ENCODE data around the gene C10orf53.

The C10orf53 gene

DNA sequence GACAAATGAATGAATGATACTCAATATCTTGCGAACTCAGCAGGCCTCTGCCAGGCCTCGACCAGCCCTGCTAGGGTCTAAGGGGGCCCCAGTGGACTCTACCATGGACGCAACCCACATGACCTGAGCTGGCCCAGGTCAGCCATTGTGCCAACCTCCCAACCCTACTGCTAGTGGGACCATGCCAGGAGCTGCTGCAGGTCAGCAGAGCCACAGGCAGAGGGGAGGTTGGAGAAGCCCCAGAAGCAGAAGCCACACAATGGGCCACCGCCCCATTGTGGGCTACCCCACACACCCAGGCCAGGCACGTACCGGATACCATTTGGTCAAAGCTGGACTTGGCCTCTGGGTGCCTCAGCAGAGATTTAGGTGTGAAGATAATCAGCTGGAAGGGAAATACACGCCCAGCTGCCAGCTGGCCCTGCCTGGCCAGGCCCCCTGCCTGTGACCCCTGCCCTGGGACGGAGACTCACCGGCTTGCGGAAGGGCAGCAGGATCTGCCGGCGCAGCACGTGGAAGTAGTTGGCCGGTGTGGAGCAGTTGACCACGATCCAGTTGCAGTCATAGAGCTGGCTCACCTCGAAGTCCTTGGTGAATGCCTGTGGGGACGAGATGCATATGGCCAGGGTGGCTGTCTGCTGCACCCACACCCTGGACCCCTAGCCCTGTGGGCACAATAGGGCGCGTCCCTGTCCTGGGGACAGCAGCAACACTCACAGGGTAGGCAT, 58.2 kb downstream of the C10orf53 start:
- no peak for DNase-seq (ENCODE audit: low spot score)

DNA sequence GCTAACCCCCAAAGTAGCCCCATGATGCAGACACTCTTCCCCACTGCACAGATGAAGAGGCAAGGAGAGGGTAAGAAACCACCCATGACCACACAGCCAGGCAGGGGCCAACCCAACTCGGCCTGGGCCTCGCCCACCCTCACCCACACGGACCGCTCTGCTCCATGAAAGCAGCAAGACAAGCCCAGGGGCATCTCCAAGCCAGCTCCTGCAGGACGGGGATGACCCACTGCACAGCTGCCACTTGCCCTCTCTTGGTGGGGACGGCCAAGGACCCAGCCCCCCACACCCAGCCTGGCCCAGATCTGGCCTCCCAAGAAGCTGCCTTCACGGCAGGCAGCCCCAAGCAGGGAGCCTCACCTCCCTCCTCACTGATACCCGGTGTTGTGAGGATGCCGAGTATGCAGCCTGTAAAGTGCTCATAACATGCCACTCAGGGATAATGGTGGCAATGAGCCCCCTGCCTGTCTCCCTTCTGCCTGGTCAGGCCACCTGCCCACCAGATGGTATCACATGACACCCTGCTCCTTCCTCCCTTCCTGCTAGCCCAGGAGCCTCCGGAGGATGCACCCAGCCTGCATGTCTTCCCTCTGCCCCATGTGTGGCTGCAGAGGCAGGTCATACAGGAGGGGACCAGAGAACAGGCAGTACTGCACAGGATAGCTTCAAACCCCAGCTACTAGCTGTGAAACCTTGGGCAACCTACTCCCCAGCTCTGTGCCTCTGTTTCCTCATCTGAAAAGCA, 59.3 kb downstream of the C10orf53 start:
- DNase-seq (ENCODE audit: low spot score) = no peak

DNA sequence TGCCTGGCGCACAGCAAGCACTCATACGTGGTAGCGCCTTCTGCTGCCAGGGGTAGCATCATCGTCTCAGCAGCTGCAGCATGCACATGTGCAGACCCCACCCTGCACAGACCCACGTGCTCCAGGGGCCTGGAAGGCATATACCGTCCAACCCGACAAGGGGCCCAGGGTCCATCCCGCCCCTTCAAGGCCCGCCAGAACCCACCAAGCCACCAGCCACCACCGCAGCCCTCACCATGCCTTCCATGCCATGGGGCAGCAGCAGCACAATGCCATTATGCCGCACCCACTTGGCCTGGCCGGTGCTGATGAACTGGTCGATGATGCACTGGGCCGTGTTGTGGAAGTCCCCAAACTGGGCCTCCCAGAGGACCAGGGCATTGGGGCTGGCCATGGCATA, 60.0 kb downstream of the C10orf53 start:
- DNase-seq (ENCODE audit: low spot score) = no peak

DNA sequence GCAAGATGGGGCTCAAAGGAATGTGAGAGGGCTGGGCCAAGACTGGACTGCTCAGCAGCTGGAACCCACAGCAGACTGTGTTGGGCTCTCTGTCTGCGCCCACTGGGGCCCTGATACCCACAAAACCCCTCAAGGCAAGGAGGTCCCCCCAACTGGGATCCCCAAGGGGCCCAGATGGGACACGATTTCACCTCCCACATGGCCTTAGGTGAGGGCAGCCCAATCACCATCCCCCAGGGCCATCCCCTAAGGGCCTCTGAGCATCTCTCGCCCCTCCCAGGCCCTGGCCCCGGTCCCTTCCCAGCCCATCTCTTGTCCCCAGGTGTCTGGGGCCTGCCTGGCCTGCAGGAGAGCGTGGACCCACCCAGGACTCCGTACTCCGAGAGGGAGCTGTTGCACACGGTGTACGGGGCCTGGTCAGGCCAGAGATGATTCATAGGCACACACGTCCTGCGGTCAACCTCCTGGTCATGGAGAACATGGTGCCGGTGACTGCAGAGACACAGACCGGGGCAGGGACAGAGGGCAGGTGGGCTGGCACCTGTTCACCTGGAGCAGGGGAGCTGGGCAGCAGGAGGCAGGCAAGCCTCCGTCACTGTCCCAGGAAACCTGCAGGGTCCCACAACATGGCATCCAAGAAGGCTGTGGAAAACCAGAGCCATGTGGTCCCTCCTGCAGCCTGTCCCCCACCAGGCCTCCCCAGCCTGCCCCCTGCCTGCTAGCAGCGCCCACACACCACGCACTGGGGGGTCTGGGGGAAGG, 61.1 kb downstream of the C10orf53 start:
- no peak for DNase-seq (ENCODE audit: low spot score)

DNA sequence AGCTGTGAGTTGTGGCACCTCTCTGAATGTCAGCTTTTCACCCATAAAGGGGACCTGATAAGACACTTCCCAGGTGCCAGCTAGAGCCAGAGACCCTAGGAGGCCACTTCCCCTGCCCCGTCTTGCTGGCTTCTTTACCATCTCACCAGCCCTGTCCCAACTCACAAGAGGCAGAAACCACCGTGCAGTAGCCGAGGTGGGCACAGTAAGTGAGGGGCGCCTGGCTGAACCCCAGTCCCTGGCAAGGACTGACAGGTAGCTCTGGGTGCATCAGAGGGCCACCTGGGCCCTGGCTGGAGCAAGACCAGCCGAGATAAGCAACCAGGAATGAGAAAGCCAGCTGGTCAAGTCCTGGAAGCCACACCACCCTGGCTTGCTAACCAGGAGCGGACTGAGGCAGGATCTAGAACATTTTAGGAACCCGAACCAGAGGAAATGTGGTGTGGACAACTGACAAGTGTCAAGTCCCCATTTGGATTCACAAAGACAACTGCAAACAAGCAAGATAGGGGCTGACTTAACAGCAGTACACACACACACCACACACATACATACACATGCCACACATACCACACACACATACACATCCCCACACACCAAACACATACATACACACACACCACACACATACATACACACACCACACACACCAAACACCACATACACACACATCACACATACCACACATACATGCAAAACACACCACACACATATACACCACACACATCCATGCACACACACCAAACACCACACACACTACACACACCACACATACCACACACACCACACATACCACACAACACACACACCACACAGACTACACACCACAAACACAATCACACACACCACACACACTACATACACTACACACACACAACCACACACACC, 61.9 kb downstream of the C10orf53 start:
- DNase-seq (ENCODE audit: low spot score) = no peak

DNA sequence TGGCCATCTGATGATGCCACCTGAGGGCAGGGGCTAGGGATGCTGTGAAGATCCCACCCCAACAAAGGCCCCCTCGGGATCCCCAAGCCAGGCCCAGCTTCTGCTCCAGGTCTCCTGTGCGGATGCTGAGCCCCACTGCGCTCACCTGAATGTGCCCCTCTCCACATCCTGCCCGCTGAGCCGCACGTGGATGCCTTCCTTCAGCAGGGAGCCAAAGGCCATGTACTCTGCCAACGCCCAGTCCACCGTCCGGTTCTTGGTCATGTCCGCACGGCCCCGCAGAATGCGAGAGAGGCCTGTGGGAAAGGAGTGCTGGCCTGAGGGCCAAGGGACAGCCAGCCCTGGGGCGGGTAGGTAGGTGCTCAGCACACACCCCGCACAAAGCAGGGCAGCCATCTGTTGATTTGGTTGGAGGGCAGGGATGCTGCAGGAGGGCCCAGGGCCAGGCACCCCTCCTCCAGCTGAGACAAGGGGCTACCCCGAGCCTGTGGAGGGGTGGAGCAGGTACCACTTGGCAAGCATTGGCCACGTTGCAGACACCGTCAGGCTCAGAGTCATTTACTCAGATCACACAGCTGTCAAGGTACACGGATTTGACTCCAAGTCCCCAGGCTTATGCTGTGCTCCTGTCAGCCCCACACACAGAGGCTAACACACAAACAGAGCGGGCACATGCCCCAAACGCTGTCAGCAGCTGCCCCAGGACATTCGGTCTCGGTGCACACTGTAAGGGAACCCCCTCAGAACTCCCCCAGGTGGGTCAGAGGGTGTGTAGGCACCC, 63.4 kb downstream of the C10orf53 start:
- DNase-seq (ENCODE audit: low spot score) = no peak

DNA sequence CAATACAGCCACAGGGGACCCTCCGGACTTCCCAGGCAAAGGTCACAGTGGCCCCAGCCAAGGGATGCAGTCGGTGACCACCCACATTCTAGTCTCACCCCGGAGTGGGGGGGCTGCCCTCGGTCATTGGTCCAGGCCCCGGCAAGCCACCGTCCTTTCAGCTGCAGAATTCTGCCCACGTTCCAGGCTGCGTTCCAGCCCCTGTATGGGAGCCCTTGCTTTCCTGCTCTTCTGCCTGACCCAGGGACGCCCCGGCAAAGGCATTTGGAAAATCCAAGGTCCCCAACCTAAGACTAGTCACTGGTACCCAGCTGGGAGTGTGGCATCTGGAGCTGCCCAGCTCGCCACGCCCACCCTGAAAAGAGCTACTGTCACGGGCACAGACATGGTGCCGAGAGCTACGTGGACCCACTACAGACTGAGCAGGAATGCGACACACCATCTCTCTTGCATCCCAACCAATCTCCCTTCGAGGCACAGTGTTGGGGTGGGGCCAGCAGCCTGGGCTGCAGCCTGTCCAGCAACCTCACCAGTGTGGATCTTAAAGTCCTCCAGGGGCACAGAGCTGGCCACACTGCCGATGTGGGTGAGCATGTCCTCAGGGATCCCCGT, 64.1 kb downstream of the C10orf53 start:
- no peak for DNase-seq (ENCODE audit: low spot score)

DNA sequence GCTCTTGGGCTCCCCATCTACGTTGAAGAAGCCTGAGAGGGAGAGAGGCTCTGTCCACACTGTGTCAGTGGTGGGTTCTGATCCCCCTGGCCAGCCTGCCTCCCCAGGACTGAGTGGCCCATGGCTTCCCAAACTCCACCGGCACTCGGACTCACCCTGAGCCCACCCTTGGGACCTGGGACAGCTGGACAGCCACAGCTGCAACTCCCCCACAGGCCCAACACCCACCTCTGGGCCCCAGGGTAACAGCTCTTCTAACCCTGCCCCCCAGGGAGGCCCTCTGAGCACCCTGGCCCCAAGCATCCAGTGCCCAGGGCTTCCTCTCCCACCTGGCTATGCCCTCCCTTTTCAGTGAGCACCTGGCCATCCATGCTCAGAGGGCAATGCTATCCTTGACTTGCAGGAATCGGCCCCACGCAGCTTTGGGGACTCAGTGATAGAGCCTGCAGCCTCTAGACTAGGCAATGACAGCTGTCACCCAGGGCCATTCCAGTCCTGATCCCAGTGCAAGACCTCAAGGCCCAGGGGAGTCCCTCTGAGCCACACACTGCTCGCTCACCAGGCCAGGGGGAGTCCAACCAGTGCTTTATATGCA, 64.7 kb downstream of the C10orf53 start:
- no peak for DNase-seq (ENCODE audit: low spot score)

DNA sequence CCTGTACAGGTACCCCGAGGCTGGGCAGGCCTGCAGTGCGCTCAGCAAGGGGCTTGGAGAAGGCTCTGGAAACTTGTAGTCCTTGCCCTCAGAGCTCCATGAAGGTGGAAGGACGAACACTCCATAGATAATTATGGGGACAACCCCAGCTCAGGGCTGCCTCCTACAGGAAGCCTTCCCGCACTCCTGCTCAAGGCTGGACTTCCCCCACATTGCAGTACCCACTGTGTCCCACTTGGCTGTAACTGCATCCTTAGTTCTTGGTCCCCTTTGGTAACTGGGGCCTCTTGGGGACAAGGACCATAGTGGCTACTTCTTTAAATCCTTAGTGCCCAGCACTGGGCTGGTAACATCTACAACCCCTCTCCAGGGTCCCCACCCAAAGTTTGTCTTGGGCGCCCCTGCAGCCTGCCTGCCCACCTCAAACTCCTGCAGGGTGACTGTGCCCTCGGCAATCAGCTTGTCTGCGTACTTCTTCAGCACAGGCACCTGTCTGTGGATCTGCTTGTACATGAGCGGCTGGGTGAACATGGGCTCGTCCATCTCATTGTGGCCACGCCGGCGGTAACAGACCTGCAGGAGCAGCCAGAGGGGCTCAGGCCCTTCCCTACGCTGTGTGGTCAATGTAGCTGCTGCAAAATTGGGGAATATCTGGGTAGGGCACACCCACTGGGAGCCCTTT, 65.6 kb downstream of the C10orf53 start:
- DNase-seq (ENCODE audit: low spot score) = no peak

DNA sequence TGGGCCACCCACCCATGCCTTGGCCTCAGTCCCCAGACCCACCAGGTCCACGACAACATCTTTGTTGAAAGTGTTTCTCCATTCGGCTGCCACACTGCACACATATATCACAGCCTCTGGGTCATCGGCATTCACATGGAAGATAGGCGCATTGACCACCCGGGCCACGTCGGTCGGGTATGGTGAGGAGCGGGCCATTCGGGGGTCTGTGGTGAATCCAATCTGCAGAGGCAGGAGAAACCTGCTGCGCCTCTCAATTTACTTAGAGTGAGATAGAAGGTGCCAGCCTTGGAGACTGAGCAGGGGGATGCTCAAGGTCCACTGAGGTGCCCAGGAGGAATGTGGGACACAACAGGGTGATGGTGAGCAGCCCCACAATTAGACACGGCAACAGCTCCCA, 66.3 kb downstream of the C10orf53 start:
- no peak for DNase-seq (ENCODE audit: low spot score)

DNA sequence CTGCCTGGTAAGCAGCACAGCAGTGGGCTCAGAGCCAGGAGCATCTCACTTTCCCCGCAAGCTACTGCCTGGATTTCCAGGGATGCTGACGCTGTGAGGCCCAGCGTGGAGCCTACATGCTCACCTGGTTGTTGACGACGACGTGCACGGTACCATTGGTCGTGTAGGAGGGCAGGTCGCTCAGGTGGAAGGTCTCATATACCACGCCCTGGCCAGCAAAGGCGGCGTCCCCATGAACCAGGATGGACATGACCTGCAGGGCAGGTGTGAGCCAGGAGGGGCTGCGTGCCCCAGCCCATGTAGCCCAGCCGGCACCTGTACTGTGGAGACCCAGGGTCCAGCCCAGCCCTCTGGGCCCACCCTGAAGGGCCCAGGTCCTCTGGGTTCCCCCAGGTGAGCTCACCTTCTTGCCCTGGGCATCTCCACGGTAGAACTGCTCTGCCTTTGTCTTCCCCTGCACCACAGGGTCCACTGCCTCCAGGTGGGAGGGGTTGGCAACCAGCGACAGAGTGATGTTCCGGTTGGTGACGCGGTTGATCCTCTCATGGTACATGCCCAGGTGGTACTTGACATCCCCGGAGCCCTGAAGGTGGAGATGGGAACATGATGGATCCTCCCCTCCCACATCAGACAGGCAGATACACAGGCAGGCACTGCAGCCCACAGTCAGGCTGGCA, 67.3 kb downstream of the C10orf53 start:
- DNase-seq (ENCODE audit: low spot score) = no peak

All from pons (tissue), 1 donor.